ENCODE data around the gene CACNG4. TPM values are rescaled to one million over a fixed set of nuclear protein-coding genes. Genes with fewer than 3 reads are reported as not detected.

CACNG4 gene
- total RNA-seq, 1 donor from 2014 or later, result 9.5 TPM

- Mint-ChIP-seq H3K36me3 (peaks cover 10% of the 10 kb centered on the region), H3K9me3 (peaks cover 5% of the 10 kb centered on the region), H3K27me3 (ENCODE audit: low read depth) (no peaks in the 10 kb centered on the region), H3K27ac (no peak overlapping the region), H3K4me1 (no peaks in the 10 kb centered on the region), H3K4me3 (no peak overlapping the region)
- DNase-seq (ENCODE audit: low spot score in 2 of 2, unreplicated experiment in 2 of 2), result no peak
- no peak for TF ChIP-seq CTCF (IDR thresholded peaks at IDR 0.05; ENCODE audit: unreplicated experiment)
Observed at GRCh38 chr17:67011527-67012175, 47.1 kb downstream of the CACNG4 start.

- Mint-ChIP-seq H3K4me1 (peaks cover 7% of the 10 kb centered on the region), H3K4me3 (no peak overlapping the region), H3K27ac (no peak overlapping the region), H3K36me3 (peaks cover 8% of the 10 kb centered on the region), H3K27me3 (ENCODE audit: low read depth) (no peaks in the 10 kb centered on the region), H3K9me3 (peaks cover 5% of the 10 kb centered on the region)
- TF ChIP-seq CTCF (IDR thresholded peaks at IDR 0.05; ENCODE audit: unreplicated experiment), result no peak
- DNase-seq (ENCODE audit: low spot score in 2 of 2, unreplicated experiment in 2 of 2), result no peak
Observed at GRCh38 chr17:67013891-67014290, 49.4 kb downstream of the CACNG4 start.

GRCh38 chr17:67015001-67015400 is 50.5 kb downstream of the CACNG4 start:
- no peak for DNase-seq (ENCODE audit: low spot score in 2 of 2, unreplicated experiment in 2 of 2)
- no peaks in the 10 kb centered on the region for H3K27me3 Mint-ChIP-seq (ENCODE audit: low read depth)
- no peak overlapping the region for H3K4me3 Mint-ChIP-seq
- peaks cover 8% of the 10 kb centered on the region for H3K4me1 Mint-ChIP-seq
- peaks cover 2% of the 10 kb centered on the region for H3K9me3 Mint-ChIP-seq
- no peak overlapping the region for H3K27ac Mint-ChIP-seq
- H3K36me3 Mint-ChIP-seq, result peaks cover 2% of the 10 kb centered on the region
- TF ChIP-seq CTCF (IDR thresholded peaks at IDR 0.05; ENCODE audit: unreplicated experiment), result no peak

- TF ChIP-seq CTCF (IDR thresholded peaks at IDR 0.05; ENCODE audit: unreplicated experiment), result no peak
- Mint-ChIP-seq H3K27me3 (ENCODE audit: low read depth) (no peaks in the 10 kb centered on the region), H3K36me3 (no peaks in the 10 kb centered on the region), H3K4me1 (peaks cover 8% of the 10 kb centered on the region), H3K4me3 (no peak overlapping the region), H3K9me3 (no peaks in the 10 kb centered on the region), H3K27ac (no peak overlapping the region)
- no peak for DNase-seq (ENCODE audit: low spot score in 2 of 2, unreplicated experiment in 2 of 2)
Observed at GRCh38 chr17:67016039-67016762, 51.7 kb downstream of the CACNG4 start.

- H3K27ac Mint-ChIP-seq, result no peak overlapping the region
- TF ChIP-seq CTCF (IDR thresholded peaks at IDR 0.05; ENCODE audit: unreplicated experiment), result no peak
- DNase-seq (ENCODE audit: low spot score in 2 of 2, unreplicated experiment in 2 of 2), result no peak
- no peaks in the 10 kb centered on the region for H3K9me3 Mint-ChIP-seq
- H3K4me3 Mint-ChIP-seq, result no peak overlapping the region
- peaks cover 8% of the 10 kb centered on the region for H3K4me1 Mint-ChIP-seq
- no peaks in the 10 kb centered on the region for H3K36me3 Mint-ChIP-seq
- H3K27me3 Mint-ChIP-seq (ENCODE audit: low read depth), result no peaks in the 10 kb centered on the region
Observed at GRCh38 chr17:67017910-67018309, 53.4 kb downstream of the CACNG4 start.
